OCI-M1 (cell line): ENCODE results near the gene CCDC7.
A peak's percentile ranks its signal among the peaks of the same experiment; 100 is the strongest.
"Not testable (repeated sequence)": the region's sequence is repeated elsewhere in the genome, so short reads cannot be mapped to it uniquely, and the experiment has no call there.

ENCODE experiments used
- DNase-seq: peaks from one replicate; lab custom pipeline; 2025; lab: John Stamatoyannopoulos, UW

The CCDC7 gene

DNA sequence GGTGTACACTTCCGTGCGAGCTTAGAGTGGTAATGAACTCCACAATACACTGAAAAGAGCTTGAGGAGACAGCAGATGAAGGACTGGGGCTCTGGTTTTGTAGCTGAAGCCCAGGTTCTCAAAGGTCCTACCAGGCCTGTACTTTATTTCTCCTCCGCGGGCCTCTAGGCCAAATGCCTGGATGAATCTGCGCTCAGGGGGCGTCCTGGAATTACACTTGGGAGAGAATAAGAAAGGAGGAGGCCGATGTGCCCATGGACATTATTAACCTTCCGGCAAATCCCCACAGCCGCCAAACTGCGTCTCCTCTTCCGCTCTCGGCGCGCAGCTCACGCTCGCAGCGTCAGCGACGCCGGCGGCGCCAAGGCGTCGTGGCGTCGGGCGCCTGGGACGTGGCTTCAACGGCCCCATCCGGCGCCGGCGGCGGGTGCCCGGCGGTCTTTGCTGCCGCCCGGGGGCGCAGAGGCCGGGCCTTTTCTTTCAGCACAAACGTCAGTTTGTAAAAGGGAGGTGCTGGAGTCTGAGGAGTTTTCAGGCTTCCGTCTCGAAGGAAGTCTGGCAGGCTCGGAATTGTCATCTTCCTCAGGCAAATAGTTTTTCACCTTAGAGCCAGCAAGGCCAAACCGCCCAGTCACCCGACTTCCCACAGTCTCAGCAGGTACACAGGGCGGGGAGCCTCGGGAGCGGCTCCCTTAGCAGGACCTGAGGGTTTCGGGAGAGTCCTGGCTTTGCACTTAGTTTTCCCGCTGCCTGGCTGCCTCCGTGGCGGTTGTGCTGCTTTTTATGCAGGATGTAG is at the start of gene CCDC7:
TSS of gene CCDC7 (plus strand) at position 401 of the 796 bp plus-strand sequence. CDS start 5,503 bp downstream, outside the sequence.
- DNase-seq: peak; percentile 95

DNA sequence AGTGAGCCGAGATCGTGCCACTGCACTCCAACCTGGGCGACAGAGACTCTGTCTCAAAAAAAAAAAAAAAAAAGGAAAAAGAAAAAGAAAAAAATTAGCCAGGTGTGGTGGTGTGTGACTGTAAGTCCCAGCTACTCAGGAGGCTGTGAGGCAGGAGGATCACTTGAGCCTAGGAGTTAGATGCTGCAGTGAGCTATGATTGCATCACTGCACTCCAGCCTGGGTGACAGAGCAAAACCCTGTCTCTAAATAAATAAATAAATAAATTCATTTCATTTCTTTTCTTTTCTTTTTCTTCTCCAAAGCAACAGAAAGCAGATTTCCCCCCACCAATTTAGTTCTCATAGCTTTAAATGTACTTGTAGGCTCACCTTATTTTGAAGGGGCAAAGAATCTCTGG is 48.8 kb upstream of the CCDC7 start:
- DNase-seq: not testable (repeated sequence)

GRCh38 chr10:32399720-32400119 is 46.2 kb upstream of the CCDC7 start:
- DNase-seq: not testable (repeated sequence)

GRCh38 chr10:32400961-32401360 is 45.0 kb upstream of the CCDC7 start:
- no peak for DNase-seq

- DNase-seq: no peak
These were observed 43.4 kb upstream of the CCDC7 start for GRCh38 chr10:32402499-32402898.

- DNase-seq: no peak
These were observed 42.8 kb upstream of the CCDC7 start for GRCh38 chr10:32403091-32403490.

- no peak for DNase-seq
These were observed 37.2 kb upstream of the CCDC7 start for GRCh38 chr10:32408690-32409089.

DNA sequence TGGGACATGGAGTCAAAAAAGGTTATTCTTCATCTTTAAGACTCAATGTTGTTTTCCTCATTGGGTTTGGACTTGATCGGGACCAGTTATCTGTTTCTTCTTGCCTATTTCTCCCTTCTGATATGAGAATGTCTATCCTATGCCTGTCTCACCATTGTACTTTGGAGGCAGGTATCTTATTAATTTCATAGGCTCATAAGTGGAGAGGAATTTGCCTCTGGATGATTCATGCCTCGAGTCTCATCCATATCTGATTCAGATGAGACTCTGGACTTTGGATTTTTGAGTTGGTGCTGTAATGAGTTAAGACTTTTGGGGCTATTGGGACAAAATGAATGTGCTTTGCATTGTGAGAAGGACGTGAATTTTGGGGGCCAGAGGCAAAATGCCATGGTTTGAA is 36.2 kb upstream of the CCDC7 start:
- no peak for DNase-seq

GRCh38 chr10:32410569-32410968 is 35.4 kb upstream of the CCDC7 start:
- DNase-seq: no peak

- DNase-seq: no peak
These were observed 34.0 kb upstream of the CCDC7 start for GRCh38 chr10:32411797-32412498.

GRCh38 chr10:32412499-32412853 is 33.5 kb upstream of the CCDC7 start:
- DNase-seq: no peak

DNA sequence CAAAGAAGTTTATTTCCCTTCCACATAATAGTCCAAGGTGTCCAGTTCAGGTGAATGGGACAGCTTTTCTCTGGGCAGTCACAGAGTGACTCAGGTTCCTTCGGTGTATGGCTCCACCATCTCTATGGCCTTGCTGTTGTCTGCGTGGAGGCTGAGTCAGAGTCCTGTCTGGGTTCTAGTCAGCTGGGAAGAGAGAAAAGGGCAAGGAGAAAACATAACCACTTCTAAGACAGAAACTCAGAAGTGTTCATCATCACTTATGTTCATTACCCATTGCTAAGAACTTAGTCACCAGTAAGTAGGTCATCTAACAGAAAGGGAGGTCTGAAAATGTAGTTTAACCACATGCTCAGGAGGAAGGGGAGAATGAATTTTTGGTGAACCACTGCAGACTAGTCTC is 32.4 kb upstream of the CCDC7 start:
- DNase-seq: no peak

- DNase-seq: no peak
These were observed 30.6 kb upstream of the CCDC7 start for GRCh38 chr10:32415361-32415760.

GRCh38 chr10:32417911-32418547 is 27.9 kb upstream of the CCDC7 start:
- DNase-seq: no peak

- DNase-seq: peak; percentile 22
These were observed 27.4 kb upstream of the CCDC7 start for GRCh38 chr10:32418572-32418971.

GRCh38 chr10:32419615-32420014 is 26.3 kb upstream of the CCDC7 start:
- DNase-seq: no peak

GRCh38 chr10:32426186-32426585 is 19.8 kb upstream of the CCDC7 start:
- no peak for DNase-seq

GRCh38 chr10:32433542-32433941 is 12.4 kb upstream of the CCDC7 start:
- no peak for DNase-seq

DNA sequence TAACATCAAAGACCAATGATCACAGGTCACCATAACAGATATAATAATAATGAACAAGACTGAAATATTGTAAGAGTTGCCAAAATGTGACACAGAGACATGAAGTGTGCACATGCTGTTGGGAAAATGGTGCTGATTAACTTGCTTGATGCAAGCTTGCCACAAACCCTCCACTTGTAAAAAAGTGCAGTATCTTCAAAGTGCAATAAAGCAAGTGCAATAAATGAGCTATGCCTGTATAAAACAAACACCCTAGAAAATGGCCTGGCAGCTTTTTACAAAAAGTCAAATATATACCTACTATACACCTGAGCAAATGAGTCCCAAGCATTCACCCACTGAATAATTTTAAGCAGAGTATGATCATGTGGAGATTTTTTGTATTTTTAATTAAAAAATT is 9.7 kb upstream of the CCDC7 start:
- DNase-seq: no peak

GRCh38 chr10:32437334-32437733 is 8.6 kb upstream of the CCDC7 start:
- no peak for DNase-seq

DNA sequence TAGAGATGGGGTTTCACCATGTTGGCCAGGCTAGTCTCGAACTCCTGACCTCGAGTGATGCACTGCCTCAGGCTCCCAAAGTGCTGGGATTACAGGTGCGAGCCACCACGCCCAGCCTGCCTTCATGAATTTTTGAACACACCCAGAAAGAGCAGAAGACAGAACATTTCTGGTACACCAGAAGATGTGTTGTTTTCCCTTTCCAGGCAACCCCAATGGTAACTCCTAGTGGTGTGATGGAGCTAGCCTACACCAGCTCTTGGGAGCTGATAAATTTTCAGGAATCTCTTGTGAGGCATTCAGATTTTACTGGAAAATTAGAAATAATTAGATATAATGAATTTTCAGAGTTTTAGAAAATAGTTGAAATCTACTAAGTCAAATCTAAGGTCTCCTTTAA is 904 bp upstream of the CCDC7 start:
- DNase-seq: no peak

DNA sequence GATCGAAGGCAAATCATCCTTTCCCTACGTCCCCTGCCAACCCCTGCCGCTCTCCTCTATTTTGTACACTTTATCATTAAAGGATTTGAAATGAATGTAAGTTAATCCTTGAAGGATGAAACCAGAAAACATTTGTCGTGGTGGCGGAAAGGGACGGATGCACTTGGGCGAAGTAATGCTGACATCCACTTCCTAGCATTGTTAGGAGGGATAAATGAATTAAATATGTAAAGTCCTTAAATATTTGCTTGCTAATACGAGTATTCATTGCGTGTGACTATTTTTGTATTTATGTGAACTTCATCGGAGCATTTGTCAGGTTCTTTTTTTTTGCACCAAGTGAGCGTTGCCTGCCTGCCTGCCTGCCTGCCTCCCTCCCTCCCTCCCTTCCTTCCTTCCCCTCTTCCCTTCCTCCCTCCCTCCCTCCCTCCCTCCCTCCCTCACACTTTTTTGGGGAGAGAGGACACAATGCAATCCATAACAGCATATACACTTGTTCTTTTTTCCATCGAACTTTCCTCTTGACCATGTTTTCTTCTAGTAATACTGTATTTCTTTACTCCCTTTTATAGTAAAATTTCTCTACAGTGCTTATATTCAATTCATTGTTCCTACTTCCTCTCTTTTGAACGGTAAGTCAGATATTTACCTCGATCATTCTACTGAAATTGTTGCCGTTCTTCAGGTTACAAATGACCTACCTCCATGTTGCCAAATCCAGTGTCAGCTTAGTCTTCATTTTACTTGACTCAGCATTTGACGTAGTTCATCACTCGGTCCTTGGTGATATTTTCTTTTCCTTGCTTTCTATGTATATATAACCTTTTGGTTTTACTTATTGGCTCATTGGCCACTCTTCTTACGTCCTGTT is 831 bp downstream of the CCDC7 start:
- peak; percentile 83 for DNase-seq
